Measurements from ENCODE around the gene SPTBN1. TPM values are rescaled to one million over a fixed set of nuclear protein-coding genes. Genes with fewer than 3 reads are reported as not detected.

SPTBN1 gene
- total RNA-seq, 1 donor from 2014 or later: 70.3 TPM

DNA sequence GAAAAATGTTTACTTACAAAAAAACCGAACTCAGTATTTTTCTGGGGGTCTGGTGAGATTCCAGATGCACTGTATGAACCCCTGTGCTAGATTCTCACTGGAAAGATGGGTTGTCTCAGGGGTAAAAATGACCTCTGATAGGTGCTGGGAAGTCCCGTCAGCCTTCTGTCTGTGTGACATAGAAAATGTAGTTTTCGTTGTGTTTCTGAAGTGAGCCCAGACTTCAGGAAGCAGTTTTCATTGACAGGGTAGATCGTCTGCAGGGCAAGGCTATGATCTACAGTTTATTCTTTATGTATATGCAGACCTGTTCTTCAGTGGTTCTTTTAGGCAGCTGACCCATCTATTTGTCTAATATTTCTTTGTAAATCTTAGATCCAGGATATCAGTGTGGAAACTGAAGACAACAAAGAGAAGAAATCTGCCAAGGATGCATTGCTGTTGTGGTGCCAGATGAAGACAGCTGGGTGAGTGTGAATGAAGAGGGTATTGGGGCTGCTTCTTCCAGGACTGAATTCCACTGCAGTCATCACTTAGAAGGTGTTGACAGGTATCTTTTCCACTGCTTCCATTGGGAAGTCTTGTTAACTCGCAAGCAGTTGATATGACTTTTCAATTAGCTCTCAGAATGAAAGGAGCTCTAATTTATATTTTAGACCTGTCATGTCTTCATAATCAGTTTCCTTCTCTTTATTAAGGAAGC, 159.9 kb downstream of the SPTBN1 start:
- Mint-ChIP-seq H3K36me3 (ENCODE audit: low read depth) (peaks cover 69% of the 10 kb centered on the region), H3K4me1 (ENCODE audit: low read depth) (peaks cover 26% of the 10 kb centered on the region), H3K4me3 (ENCODE audit: low read depth) (no peak overlapping the region), H3K9me3 (no peaks in the 10 kb centered on the region), H3K27ac (no peak overlapping the region), H3K27me3 (ENCODE audit: low read depth) (no peaks in the 10 kb centered on the region)
- no peak for DNase-seq (ENCODE audit: low spot score)
- intact Hi-C loops (cut with micrococcal nuclease): loop anchor here (5.0 kb wide), 1 partner anchor 36 kb away; no protein-coding TSS in a partner anchor

DNA sequence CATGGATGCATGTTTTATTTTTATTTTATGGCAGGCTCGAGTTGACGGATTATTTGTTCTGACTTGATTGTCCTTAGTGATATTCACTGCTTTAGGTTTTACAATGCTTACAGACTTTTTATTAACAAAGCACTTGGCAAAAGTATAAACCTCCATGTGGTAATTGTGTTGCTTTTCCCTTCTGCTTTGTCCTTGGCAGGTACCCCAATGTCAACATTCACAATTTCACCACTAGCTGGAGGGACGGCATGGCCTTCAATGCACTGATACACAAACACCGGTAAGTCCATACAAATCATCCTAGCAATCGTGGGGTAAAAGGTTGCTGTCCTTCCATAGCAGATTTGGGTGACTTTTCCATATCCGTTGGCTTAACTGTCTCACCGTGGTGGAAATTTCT, 161.3 kb downstream of the SPTBN1 start:
- Mint-ChIP-seq H3K36me3 (ENCODE audit: low read depth) (peaks cover 73% of the 10 kb centered on the region), H3K27me3 (ENCODE audit: low read depth) (no peaks in the 10 kb centered on the region), H3K4me1 (ENCODE audit: low read depth) (peaks cover 24% of the 10 kb centered on the region), H3K9me3 (no peaks in the 10 kb centered on the region), H3K4me3 (ENCODE audit: low read depth) (no peak overlapping the region), H3K27ac (no peak overlapping the region)
- intact Hi-C loops (cut with micrococcal nuclease): loop anchor here (5.0 kb wide), 1 partner anchor 35 kb away; no protein-coding TSS in a partner anchor
- no peak for DNase-seq (ENCODE audit: low spot score)

DNA sequence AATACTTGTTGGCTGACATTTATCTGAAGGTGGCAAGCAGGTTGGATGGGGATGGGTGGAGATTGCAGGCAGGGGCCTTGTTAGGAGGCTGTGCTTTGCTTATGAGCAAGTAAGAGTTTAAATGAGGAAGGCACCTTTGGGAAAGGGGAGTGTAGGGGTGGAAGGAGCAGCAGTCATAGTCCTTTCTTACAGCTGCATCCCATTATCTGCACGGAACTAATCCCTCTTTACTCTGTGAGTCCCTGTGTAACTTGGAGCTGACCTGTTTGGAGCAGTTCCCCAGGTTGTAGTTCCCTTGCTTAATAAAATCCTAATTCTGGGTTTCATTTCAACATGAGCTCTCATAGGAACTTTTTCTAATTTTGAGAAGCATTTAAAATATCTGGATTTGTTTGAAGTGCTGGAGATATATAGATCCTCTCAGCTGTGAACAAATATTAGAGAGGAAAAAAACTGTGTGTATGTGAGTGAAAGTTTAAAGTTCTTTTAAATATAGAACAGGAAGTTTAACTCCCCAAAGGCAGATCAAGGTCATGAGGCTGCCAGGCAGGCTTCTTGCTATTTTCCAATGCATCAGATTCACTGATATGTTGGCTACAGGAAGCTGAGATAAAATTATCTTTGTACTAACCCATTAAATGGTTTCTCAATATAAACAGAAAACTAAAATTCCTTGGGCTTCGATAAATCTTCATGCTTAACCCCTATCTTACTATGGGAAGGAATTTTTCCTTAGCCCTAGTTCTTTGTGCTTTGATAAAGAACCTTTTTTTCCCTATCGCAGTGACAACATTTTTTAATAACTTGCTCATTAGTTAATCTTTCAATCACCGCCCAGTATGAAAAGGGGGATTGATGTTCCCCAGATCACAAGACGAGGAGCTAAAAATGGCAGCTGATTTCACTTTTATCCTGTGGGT, 162.8 kb downstream of the SPTBN1 start:
- H3K36me3 Mint-ChIP-seq (ENCODE audit: low read depth): peaks cover 75% of the 10 kb centered on the region
- H3K27me3 Mint-ChIP-seq (ENCODE audit: low read depth): no peaks in the 10 kb centered on the region
- H3K4me1 Mint-ChIP-seq (ENCODE audit: low read depth): peaks cover 20% of the 10 kb centered on the region
- H3K27ac Mint-ChIP-seq: peak overlapping the region; percentile 46
- intact Hi-C loops (cut with micrococcal nuclease): loop anchor here (5.0 kb wide), 1 partner anchor 33 kb away; no protein-coding TSS in a partner anchor
- no peak for DNase-seq (ENCODE audit: low spot score)
- no peaks in the 10 kb centered on the region for H3K9me3 Mint-ChIP-seq
- H3K4me3 Mint-ChIP-seq (ENCODE audit: low read depth): no peak overlapping the region

- DNase-seq (ENCODE audit: low spot score): no peak
- no peaks in the 10 kb centered on the region for H3K9me3 Mint-ChIP-seq
- intact Hi-C loops (cut with micrococcal nuclease): loop anchor here (5.0 kb wide), 1 partner anchor 33 kb away; no protein-coding TSS in a partner anchor
- peaks cover 20% of the 10 kb centered on the region for H3K4me1 Mint-ChIP-seq (ENCODE audit: low read depth)
- H3K36me3 Mint-ChIP-seq (ENCODE audit: low read depth): peaks cover 83% of the 10 kb centered on the region
- no peaks in the 10 kb centered on the region for H3K27me3 Mint-ChIP-seq (ENCODE audit: low read depth)
- peak overlapping the region; percentile 2 for H3K27ac Mint-ChIP-seq
- H3K4me3 Mint-ChIP-seq (ENCODE audit: low read depth): no peak overlapping the region
These were observed 163.6 kb downstream of the SPTBN1 start for GRCh38 chr2:54619660-54620231.

GRCh38 chr2:54620948-54621347, 164.8 kb downstream of the SPTBN1 start:
- no peak overlapping the region for H3K4me3 Mint-ChIP-seq (ENCODE audit: low read depth)
- H3K27me3 Mint-ChIP-seq (ENCODE audit: low read depth): no peaks in the 10 kb centered on the region
- H3K9me3 Mint-ChIP-seq: no peaks in the 10 kb centered on the region
- intact Hi-C loops (cut with micrococcal nuclease): no loop called here
- peaks cover 82% of the 10 kb centered on the region for H3K36me3 Mint-ChIP-seq (ENCODE audit: low read depth)
- H3K27ac Mint-ChIP-seq: peak overlapping the region; percentile 20
- peaks cover 20% of the 10 kb centered on the region for H3K4me1 Mint-ChIP-seq (ENCODE audit: low read depth)
- no peak for DNase-seq (ENCODE audit: low spot score)

GRCh38 chr2:54624591-54625071, 168.5 kb downstream of the SPTBN1 start:
- Mint-ChIP-seq H3K27ac (no peak overlapping the region), H3K27me3 (ENCODE audit: low read depth) (no peaks in the 10 kb centered on the region), H3K36me3 (ENCODE audit: low read depth) (peaks cover 85% of the 10 kb centered on the region), H3K9me3 (no peaks in the 10 kb centered on the region), H3K4me3 (ENCODE audit: low read depth) (no peak overlapping the region), H3K4me1 (ENCODE audit: low read depth) (peaks cover 6% of the 10 kb centered on the region)
- DNase-seq (ENCODE audit: low spot score): no peak
- intact Hi-C loops (cut with micrococcal nuclease): no loop called here

- H3K4me3 Mint-ChIP-seq (ENCODE audit: low read depth): no peak overlapping the region
- peaks cover 85% of the 10 kb centered on the region for H3K36me3 Mint-ChIP-seq (ENCODE audit: low read depth)
- peaks cover 2% of the 10 kb centered on the region for H3K4me1 Mint-ChIP-seq (ENCODE audit: low read depth)
- H3K9me3 Mint-ChIP-seq: no peaks in the 10 kb centered on the region
- no peak for DNase-seq (ENCODE audit: low spot score)
- peak overlapping the region; percentile 38 for H3K27ac Mint-ChIP-seq
- H3K27me3 Mint-ChIP-seq (ENCODE audit: low read depth): no peaks in the 10 kb centered on the region
- intact Hi-C loops (cut with micrococcal nuclease): no loop called here
These were observed 170.0 kb downstream of the SPTBN1 start for GRCh38 chr2:54626131-54626530.

DNA sequence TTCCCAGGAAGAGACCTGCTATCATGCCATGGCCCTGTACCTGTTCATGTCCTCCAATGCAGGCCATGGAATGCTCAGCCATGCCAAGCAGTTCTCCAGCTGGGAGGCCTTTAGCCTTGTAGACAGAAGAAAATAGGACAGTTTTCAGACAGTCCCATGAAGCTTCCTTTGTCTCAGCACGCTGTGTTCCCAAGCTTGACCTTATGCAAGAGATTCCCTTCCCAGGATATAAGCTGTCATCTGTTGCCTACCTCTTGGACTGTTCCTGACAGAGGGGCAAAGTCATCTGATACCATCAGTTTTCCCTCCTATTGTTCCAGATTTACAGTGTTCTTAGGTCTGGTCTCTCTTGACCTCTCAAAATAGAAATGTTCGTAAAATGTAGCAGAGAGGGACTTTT, 170.8 kb downstream of the SPTBN1 start:
- no peaks in the 10 kb centered on the region for H3K9me3 Mint-ChIP-seq
- H3K4me1 Mint-ChIP-seq (ENCODE audit: low read depth): peaks cover 2% of the 10 kb centered on the region
- H3K27me3 Mint-ChIP-seq (ENCODE audit: low read depth): no peaks in the 10 kb centered on the region
- intact Hi-C loops (cut with micrococcal nuclease): no loop called here
- peaks cover 85% of the 10 kb centered on the region for H3K36me3 Mint-ChIP-seq (ENCODE audit: low read depth)
- DNase-seq (ENCODE audit: low spot score): no peak
- H3K27ac Mint-ChIP-seq: no peak overlapping the region
- no peak overlapping the region for H3K4me3 Mint-ChIP-seq (ENCODE audit: low read depth)

GRCh38 chr2:54627973-54628372, 171.8 kb downstream of the SPTBN1 start:
- Mint-ChIP-seq H3K27ac (no peak overlapping the region), H3K4me3 (ENCODE audit: low read depth) (no peak overlapping the region), H3K9me3 (no peaks in the 10 kb centered on the region), H3K36me3 (ENCODE audit: low read depth) (peaks cover 84% of the 10 kb centered on the region), H3K4me1 (ENCODE audit: low read depth) (peaks cover 2% of the 10 kb centered on the region), H3K27me3 (ENCODE audit: low read depth) (no peaks in the 10 kb centered on the region)
- no peak for DNase-seq (ENCODE audit: low spot score)
- intact Hi-C loops (cut with micrococcal nuclease): no loop called here

GRCh38 chr2:54628418-54628817, 172.3 kb downstream of the SPTBN1 start:
- intact Hi-C loops (cut with micrococcal nuclease): no loop called here
- H3K27ac Mint-ChIP-seq: no peak overlapping the region

GRCh38 chr2:54628957-54629356, 172.8 kb downstream of the SPTBN1 start:
- Mint-ChIP-seq H3K27me3 (ENCODE audit: low read depth) (no peaks in the 10 kb centered on the region), H3K36me3 (ENCODE audit: low read depth) (peaks cover 86% of the 10 kb centered on the region), H3K27ac (peak overlapping the region; percentile 25), H3K9me3 (no peaks in the 10 kb centered on the region), H3K4me3 (ENCODE audit: low read depth) (no peak overlapping the region), H3K4me1 (ENCODE audit: low read depth) (peaks cover 2% of the 10 kb centered on the region)
- intact Hi-C loops (cut with micrococcal nuclease): no loop called here
- no peak for DNase-seq (ENCODE audit: low spot score)

More at GRCh38 chr2:54628418-54628817, 172.3 kb downstream of the SPTBN1 start:
- Mint-ChIP-seq H3K9me3 (no peaks in the 10 kb centered on the region), H3K4me3 (ENCODE audit: low read depth) (no peak overlapping the region), H3K27me3 (ENCODE audit: low read depth) (no peaks in the 10 kb centered on the region), H3K4me1 (ENCODE audit: low read depth) (peaks cover 2% of the 10 kb centered on the region), H3K36me3 (ENCODE audit: low read depth) (peaks cover 86% of the 10 kb centered on the region)
- no peak for DNase-seq (ENCODE audit: low spot score)

DNA sequence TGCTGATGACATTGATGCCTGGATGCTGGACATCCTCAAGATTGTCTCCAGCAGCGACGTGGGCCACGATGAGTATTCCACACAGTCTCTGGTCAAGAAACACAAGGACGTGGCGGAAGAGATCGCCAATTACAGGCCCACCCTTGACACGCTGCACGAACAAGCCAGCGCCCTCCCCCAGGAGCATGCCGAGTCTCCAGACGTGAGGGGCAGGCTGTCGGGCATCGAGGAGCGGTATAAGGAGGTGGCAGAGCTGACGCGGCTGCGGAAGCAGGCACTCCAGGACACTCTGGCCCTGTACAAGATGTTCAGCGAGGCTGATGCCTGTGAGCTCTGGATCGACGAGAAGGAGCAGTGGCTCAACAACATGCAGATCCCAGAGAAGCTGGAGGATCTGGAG, 173.3 kb downstream of the SPTBN1 start:
- Mint-ChIP-seq H3K36me3 (ENCODE audit: low read depth) (peaks cover 85% of the 10 kb centered on the region), H3K9me3 (no peaks in the 10 kb centered on the region)

More for the DNA sequence above, 173.3 kb downstream of the SPTBN1 start:
- Mint-ChIP-seq H3K4me3 (ENCODE audit: low read depth) (no peak overlapping the region), H3K27me3 (ENCODE audit: low read depth) (no peaks in the 10 kb centered on the region), H3K4me1 (ENCODE audit: low read depth) (peaks cover 6% of the 10 kb centered on the region), H3K27ac (no peak overlapping the region)
- DNase-seq (ENCODE audit: low spot score): no peak
- intact Hi-C loops (cut with micrococcal nuclease): no loop called here

Data from activated T-helper 2 cell treated with anti-CD3 and anti-CD28 coated beads, Interferon-gamma antibody, Interleukin-2, Interleukin-4, amounts not matched to agents 10 μg/mL and 5 μg/mL and 100 μg/mL, durations not matched to agents 14 hours and 24 hours and 36 hours (primary cell).